HepG2 (cell line): ENCODE data around the gene ABHD12. TPM values are rescaled to one million over a fixed set of nuclear protein-coding genes. Genes with fewer than 3 reads are reported as not detected.
A peak's percentile ranks its signal among the peaks of the same experiment; 100 is the strongest.

Experiments used
- AHDC1 ChIP-seq: sonication (generic); formaldehyde crosslinking; IDR thresholded peaks from 2 replicates; pipeline ENCODE4 v1.5.1; 2020; ENCODE audit warnings: mild to moderate bottlenecking, missing genetic modification reagents, borderline replicate concordance
- GATAD2A ChIP-seq: IDR thresholded peaks from 2 replicates; pipeline ENCODE4 v1.6.1; 2016
- KDM5A ChIP-seq: fragments of 200-600 bp; sonication (generic); IDR thresholded peaks from 2 replicates; pipeline ENCODE4 v1.7.0; 2018; ENCODE audit warnings: antibody characterized with exemption, mild to moderate bottlenecking, low read length, borderline replicate concordance
- NFAT5 ChIP-seq: sonication (generic); formaldehyde crosslinking; IDR thresholded peaks from 2 replicates; pipeline ENCODE4 v1.4.0; 2020; ENCODE audit warnings: missing genetic modification reagents
- RAD21 ChIP-seq: fragments of 450-650 bp; formaldehyde crosslinking; IDR thresholded peaks from 2 replicates; pipeline ENCODE4 v1.5.0; 2020; ENCODE audit warnings: mild to moderate bottlenecking
- RFXAP ChIP-seq: sonication (generic); formaldehyde crosslinking; IDR thresholded peaks from 2 replicates; pipeline ENCODE4 v1.4.0; 2020; ENCODE audit warnings: missing genetic modification reagents, borderline replicate concordance
- SYNCRIP ChIP-seq: fragments of 200-400 bp; formaldehyde crosslinking; IDR thresholded peaks from 2 replicates; pipeline ENCODE4 v1.6.1; 2018; ENCODE audit warnings: mild to moderate bottlenecking, low read depth, low read length; ENCODE audit not compliant: insufficient read depth
- ZNF253 ChIP-seq: sonication (generic); formaldehyde crosslinking; IDR thresholded peaks from 2 replicates; pipeline ENCODE4 v1.8.0; 2022; ENCODE audit warnings: mild to moderate bottlenecking, missing genetic modification reagents, borderline replicate concordance
- ZNF557 ChIP-seq: sonication (generic); formaldehyde crosslinking; IDR thresholded peaks from 2 replicates; pipeline ENCODE4 v1.4.0; 2020; ENCODE audit warnings: missing genetic modification reagents
- polyA plus RNA-seq, 8 experiments: library from polyadenylated mRNA; depleted of rRNA in 3 of 8; stranded (reverse) in 7 of 8; unstranded in 1 of 8; fragments of >200 nt; fragmentation: Illumina TruSeq in 4 of 8; extraction: Trizol in 4 of 8; gene quantifications; 2 replicates each; pipeline versions ENCODE4 v1.2.1 to v1.2.3, GENCODE V29; 2011 to 2016; ENCODE audit warnings: low read depth in 4 of 8, missing spikeins in 1 of 8, mixed read lengths in 1 of 8; ENCODE audit not compliant: insufficient read depth in 1 of 8
- total RNA-seq, 5 experiments: library from RNA; depleted of rRNA; stranded (reverse); fragments of >200 nt; fragmentation: Illumina TruSeq; extraction: Trizol; gene quantifications; 2 replicates each; pipeline ENCODE4 v1.2.3, GENCODE V29; 2016; ENCODE audit warnings: low read depth in 1 of 5
- TF ChIP-seq, protein P1 (sequence below): IDR thresholded peaks from 2 replicates; pipeline ENCODE4 v1.6.1; 2018; ENCODE audit warnings: missing genetic modification reagents
- TF ChIP-seq, protein P2 (sequence below): sonication (generic); formaldehyde crosslinking; conservative IDR thresholded peaks from 2 replicates; pipeline ENCODE4 v1.4.0; 2020; ENCODE audit warnings: missing genetic modification reagents

ABHD12 gene
- total and polyA plus RNA-seq, 2 of the 13 experiments (the other 11 are each of a cell fraction or from before 2014, with no cell fraction given), result 23.5 to 72.1 TPM

DNA sequence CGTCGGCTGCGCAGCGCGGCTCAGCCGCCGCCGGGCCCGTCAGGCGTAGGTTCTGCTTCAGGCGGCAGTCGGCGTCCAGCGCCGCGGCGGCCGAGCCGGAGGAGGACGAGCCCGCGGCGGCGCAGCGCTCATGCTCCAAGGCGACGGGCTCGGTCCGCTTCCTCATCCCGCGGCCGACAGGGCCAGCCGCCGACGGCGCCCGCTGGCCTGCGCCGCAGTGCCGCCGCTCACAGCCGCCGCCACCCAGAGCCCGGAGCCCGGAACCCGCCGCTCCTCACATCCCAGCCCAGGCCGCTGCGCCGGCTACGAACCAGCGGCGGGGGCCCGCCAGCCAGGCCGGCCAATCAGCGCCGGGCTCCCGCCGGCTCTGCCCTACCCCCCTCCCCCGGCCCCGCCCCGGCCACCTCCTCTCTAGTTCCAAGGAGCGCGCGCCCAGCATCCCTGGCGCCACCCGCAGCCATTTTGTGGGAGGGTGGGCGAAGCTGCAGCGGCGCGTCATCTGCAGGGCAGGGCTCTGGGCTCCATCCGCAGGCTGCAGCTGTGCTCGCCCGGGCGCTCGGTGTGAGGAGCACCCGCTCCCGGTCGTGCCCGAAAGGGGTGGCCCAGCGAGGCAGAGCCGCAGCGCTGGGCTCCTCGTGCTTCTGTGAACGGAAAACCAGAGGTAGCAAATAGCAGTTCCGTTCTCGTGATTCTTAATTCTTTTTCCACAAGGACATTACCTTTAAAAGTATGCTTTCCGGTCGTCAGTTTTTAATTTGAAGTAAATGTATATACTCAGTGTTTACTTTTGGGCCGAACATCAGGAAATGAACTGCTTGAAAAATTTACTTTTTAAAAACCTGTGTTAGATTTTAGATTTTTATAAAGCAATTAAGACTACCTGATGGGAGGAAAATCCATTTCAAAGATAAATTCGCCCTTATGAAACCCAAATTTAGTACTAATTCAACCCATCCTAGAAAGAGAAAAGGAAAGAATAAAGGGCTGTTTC, at the start of gene ABHD12 (continued):
- TF ChIP-seq, protein P1, sequence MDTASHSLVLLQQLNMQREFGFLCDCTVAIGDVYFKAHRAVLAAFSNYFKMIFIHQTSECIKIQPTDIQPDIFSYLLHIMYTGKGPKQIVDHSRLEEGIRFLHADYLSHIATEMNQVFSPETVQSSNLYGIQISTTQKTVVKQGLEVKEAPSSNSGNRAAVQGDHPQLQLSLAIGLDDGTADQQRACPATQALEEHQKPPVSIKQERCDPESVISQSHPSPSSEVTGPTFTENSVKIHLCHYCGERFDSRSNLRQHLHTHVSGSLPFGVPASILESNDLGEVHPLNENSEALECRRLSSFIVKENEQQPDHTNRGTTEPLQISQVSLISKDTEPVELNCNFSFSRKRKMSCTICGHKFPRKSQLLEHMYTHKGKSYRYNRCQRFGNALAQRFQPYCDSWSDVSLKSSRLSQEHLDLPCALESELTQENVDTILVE, result peak; percentile 93
- peak; percentile 59; the same call in 1 of the 2 replicates for TF ChIP-seq ZNF253
- peak; percentile 62 for TF ChIP-seq RAD21 (CRISPR knock-in tag)
- TF ChIP-seq NFAT5 (CRISPR knock-in tag), result no peak; the same call in 1 of the 2 replicates
- TF ChIP-seq AHDC1 (CRISPR knock-in tag), result 0 out of 2 replicates have a peak, but pooled peaks have one; percentile 41
- TF ChIP-seq SYNCRIP, result no peak
- peak; percentile 88 for TF ChIP-seq ZNF557 (CRISPR knock-in tag)
- peak; percentile 79 for TF ChIP-seq GATAD2A
- 0 out of 2 replicates have a peak, but pooled peaks have one; percentile 47 for TF ChIP-seq KDM5A
- TF ChIP-seq RFXAP (CRISPR knock-in tag), result 0 out of 2 replicates have a peak, but pooled peaks have one; percentile 17
- TF ChIP-seq, protein P2, sequence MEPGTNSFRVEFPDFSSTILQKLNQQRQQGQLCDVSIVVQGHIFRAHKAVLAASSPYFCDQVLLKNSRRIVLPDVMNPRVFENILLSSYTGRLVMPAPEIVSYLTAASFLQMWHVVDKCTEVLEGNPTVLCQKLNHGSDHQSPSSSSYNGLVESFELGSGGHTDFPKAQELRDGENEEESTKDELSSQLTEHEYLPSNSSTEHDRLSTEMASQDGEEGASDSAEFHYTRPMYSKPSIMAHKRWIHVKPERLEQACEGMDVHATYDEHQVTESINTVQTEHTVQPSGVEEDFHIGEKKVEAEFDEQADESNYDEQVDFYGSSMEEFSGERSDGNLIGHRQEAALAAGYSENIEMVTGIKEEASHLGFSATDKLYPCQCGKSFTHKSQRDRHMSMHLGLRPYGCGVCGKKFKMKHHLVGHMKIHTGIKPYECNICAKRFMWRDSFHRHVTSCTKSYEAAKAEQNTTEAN (CRISPR knock-in tag), result peak; percentile 72
